HG03039 (cell line): ENCODE data around the gene TTR.

ENCODE experiments used
- ATAC-seq: cut with Tn5 transposase; IDR thresholded peaks from one replicate; pipeline ENCODE4 v1.9.1; 2021; ENCODE audit warnings: mild to moderate bottlenecking, moderate library complexity; ENCODE audit not compliant: unreplicated experiment

The TTR gene

GRCh38 chr18:31591628-31592027 is at the start of gene TTR:
TSS of gene TTR (plus strand) at chr18:31591877. CDS start at chr18:31591903, 26 bp downstream.
- ATAC-seq, result no peak

GRCh38 chr18:31546476-31546875 is 45.2 kb upstream of the TTR start:
- ATAC-seq, result no peak

- ATAC-seq, result no peak
Observed at GRCh38 chr18:31548853-31549252, 42.8 kb upstream of the TTR start.

- ATAC-seq, result no peak
Observed at GRCh38 chr18:31549416-31549815, 42.3 kb upstream of the TTR start.

- no peak for ATAC-seq
Observed at GRCh38 chr18:31551883-31552282, 39.8 kb upstream of the TTR start.

- no peak for ATAC-seq
Observed at GRCh38 chr18:31553800-31554199, 37.9 kb upstream of the TTR start.

- no peak for ATAC-seq
Observed at GRCh38 chr18:31554776-31555175, 36.9 kb upstream of the TTR start.

GRCh38 chr18:31555971-31556747 is 35.5 kb upstream of the TTR start:
- no peak for ATAC-seq

GRCh38 chr18:31557446-31557845 is 34.2 kb upstream of the TTR start:
- ATAC-seq, result no peak

GRCh38 chr18:31558567-31558966 is 33.1 kb upstream of the TTR start:
- ATAC-seq, result no peak

- ATAC-seq, result no peak
Observed at GRCh38 chr18:31562726-31563125, 29.0 kb upstream of the TTR start.

- no peak for ATAC-seq
Observed at GRCh38 chr18:31563778-31564177, 27.9 kb upstream of the TTR start.

- no peak for ATAC-seq
Observed at GRCh38 chr18:31565345-31565744, 26.3 kb upstream of the TTR start.

- no peak for ATAC-seq
Observed at GRCh38 chr18:31565782-31566512, 25.7 kb upstream of the TTR start.

GRCh38 chr18:31566576-31567306 is 24.9 kb upstream of the TTR start:
- ATAC-seq, result no peak

- no peak for ATAC-seq
Observed at GRCh38 chr18:31572368-31572767, 19.3 kb upstream of the TTR start.

GRCh38 chr18:31573051-31573450 is 18.6 kb upstream of the TTR start:
- ATAC-seq, result no peak

- no peak for ATAC-seq
Observed at GRCh38 chr18:31574359-31574758, 17.3 kb upstream of the TTR start.

GRCh38 chr18:31575515-31576257 is 16.0 kb upstream of the TTR start:
- ATAC-seq, result no peak

GRCh38 chr18:31576670-31577069 is 15.0 kb upstream of the TTR start:
- ATAC-seq, result peak; percentile 58

GRCh38 chr18:31577195-31577594 is 14.5 kb upstream of the TTR start:
- peak; percentile 36 for ATAC-seq
